OCI-LY7 (cell line): ENCODE measurements around the gene GRAP2. TPM values are rescaled to one million over a fixed set of nuclear protein-coding genes. Genes with fewer than 3 reads are reported as not detected.
"Not testable (repeated sequence)": the region's sequence is repeated elsewhere in the genome, so short reads cannot be mapped to it uniquely, and the experiment has no call there.

Experiments
- BruUV-seq: library from RNA; stranded (reverse); fragments of 400-500 nt; replicated peaks from 2 replicates; lab custom pipeline; 2021; lab: Mats Ljungman, UMichigan
- CTCF ChIA-PET: fragments of 300-600 bp; sonication (Branson Sonifier 250); formaldehyde crosslinking; loops from one replicate; lab custom pipeline; 2022; ENCODE audit warnings: antibody characterized with exemption; ENCODE audit not compliant: unreplicated experiment; lab: Charles Lee
- POLR2A ChIA-PET: fragments of 300-600 bp; sonication (Branson Sonifier 250); formaldehyde crosslinking; loops from one replicate; lab custom pipeline; 2022; ENCODE audit warnings: antibody characterized with exemption; lab: Charles Lee
- DNase-seq: peaks from one replicate; pipeline ENCODE4 v3.0.0-alpha.2; 2015; ENCODE audit warnings: low spot score
- H2AFZ ChIP-seq: fragments of 200-600 bp; sonication (generic), shearing (Covaris generic); 2 replicates; pipeline ENCODE4 v1.6.1; 2014; ENCODE audit warnings: mild to moderate bottlenecking, antibody characterized with exemption, low read length, moderate library complexity
- H3K27ac ChIP-seq: fragments of 200-600 bp; sonication (generic); 2 replicates; pipeline ENCODE4 v1.5.1; 2014; ENCODE audit warnings: mixed run types, low read depth, mild to moderate bottlenecking, moderate library complexity, low read length, inconsistent platforms; ENCODE audit not compliant: poor library complexity, severe bottlenecking
- H3K36me3 ChIP-seq: fragments of 200-600 bp; sonication (generic); 2 replicates; pipeline ENCODE4 v1.6.1; 2014; ENCODE audit warnings: mild to moderate bottlenecking, antibody characterized with exemption, low read length, moderate library complexity, mixed read lengths; ENCODE audit not compliant: insufficient read depth
- H3K4me1 ChIP-seq: fragments of 200-600 bp; sonication (generic); 2 replicates; pipeline ENCODE4 v1.5.1; 2014; ENCODE audit warnings: mild to moderate bottlenecking, low read length; ENCODE audit not compliant: insufficient read depth, poor library complexity, severe bottlenecking
- H3K4me2 ChIP-seq: fragments of 200-600 bp; sonication (generic); 2 replicates; pipeline ENCODE4 v1.6.1; 2014; ENCODE audit warnings: mild to moderate bottlenecking, low read length
- H3K4me3 ChIP-seq: fragments of 200-600 bp; sonication (generic); 2 replicates; pipeline ENCODE4 v1.5.1; 2014; ENCODE audit warnings: mild to moderate bottlenecking, low read depth, low read length; ENCODE audit not compliant: poor library complexity, severe bottlenecking
- H3K79me2 ChIP-seq: fragments of 200-600 bp; sonication (generic); 2 replicates; pipeline ENCODE4 v1.6.1; 2016; ENCODE audit warnings: low read depth, mild to moderate bottlenecking, low read length, moderate library complexity, mixed read lengths; ENCODE audit not compliant: insufficient read depth
- H3K9me2 ChIP-seq: fragments of 200-600 bp; sonication (generic); 2 replicates; pipeline ENCODE4 v1.6.1; 2016; ENCODE audit warnings: mild to moderate bottlenecking, low read length, mixed read lengths; ENCODE audit not compliant: insufficient read depth
- H3K9me3 ChIP-seq: fragments of 200-600 bp; sonication (generic); 2 replicates; pipeline ENCODE4 v1.6.1; 2014; ENCODE audit warnings: mild to moderate bottlenecking, mixed run types, low read length, mixed read lengths
- H4K20me1 ChIP-seq: fragments of 200-600 bp; sonication (generic); 2 replicates; pipeline ENCODE4 v1.6.1; 2014; ENCODE audit warnings: mild to moderate bottlenecking, antibody characterized with exemption, low read length, moderate library complexity, mixed read lengths; ENCODE audit not compliant: insufficient read depth
- EZH2phosphoT487 ChIP-seq: fragments of 200-600 bp; sonication (generic); IDR thresholded peaks from 2 replicates; pipeline ENCODE4 v1.6.1; 2018; ENCODE audit warnings: low read depth, borderline replicate concordance, mild to moderate bottlenecking, mixed run types, antibody characterized with exemption, low read length, moderate library complexity, mixed read lengths
- intact Hi-C: fragments of 100-400 bp; cut with micrococcal nuclease; formaldehyde crosslinking; loops from one replicate; pipeline ENCODE4 v1.10.0; 2022; ENCODE audit not compliant: unreplicated experiment
- total RNA-seq, 2 experiments: library from RNA; depleted of rRNA in 1 of 2; stranded (reverse); fragments of >200 nt in 1 of 2; shearing (Covaris generic) in 1 of 2; gene quantifications; 2 replicates each; pipeline ENCODE4 v1.2.3, GENCODE V29; 2014 to 2022
- TF ChIP-seq, protein P1 (sequence below): fragments of 200-600 bp; sonication (generic); conservative IDR thresholded peaks from 2 replicates; pipeline ENCODE4 v1.5.1; 2014; ENCODE audit warnings: mild to moderate bottlenecking, antibody characterized with exemption, low read length, moderate library complexity, mixed read lengths

GRAP2 gene
- total RNA-seq, 2 experiments from 2014 or later, result not detected

DNA sequence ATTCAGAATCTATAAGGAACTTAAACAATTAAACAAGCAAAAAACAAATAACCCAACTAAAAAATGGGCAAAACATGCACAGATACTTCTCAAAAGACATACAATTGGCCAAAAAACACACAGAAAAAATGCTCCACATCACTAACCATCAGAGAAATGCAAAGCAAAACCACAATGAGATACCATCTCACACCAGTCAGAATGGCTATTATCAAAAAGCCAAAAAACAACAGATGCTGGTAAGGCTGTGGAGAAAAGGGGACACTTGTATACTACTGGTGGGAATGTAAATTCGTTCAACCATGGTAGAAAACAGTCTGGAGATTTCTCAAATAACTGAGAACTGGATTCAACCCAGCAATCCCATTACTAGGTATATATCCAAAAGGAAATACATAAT lies 32.1 kb upstream of the GRAP2 start:
- Histone ChIP-seq H3K79me2 (no peaks in the 10 kb centered on the region), H3K4me2 (no peak overlapping the region), H3K27ac (no peak overlapping the region), H3K36me3 (no peaks in the 10 kb centered on the region), H3K4me1 (no peaks in the 10 kb centered on the region), H4K20me1 (no peaks in the 10 kb centered on the region), H3K4me3 (no peak overlapping the region), H3K9me2 (no peaks in the 10 kb centered on the region), H2AFZ (no peak overlapping the region), H3K9me3 (no peaks in the 10 kb centered on the region)
- intact Hi-C loops, result no loop called here
- ChIA-PET POLR2A (no interaction called here), CTCF (no interaction called here)
- no TSS peak for BruUV-seq
- TF ChIP-seq, protein P1, sequence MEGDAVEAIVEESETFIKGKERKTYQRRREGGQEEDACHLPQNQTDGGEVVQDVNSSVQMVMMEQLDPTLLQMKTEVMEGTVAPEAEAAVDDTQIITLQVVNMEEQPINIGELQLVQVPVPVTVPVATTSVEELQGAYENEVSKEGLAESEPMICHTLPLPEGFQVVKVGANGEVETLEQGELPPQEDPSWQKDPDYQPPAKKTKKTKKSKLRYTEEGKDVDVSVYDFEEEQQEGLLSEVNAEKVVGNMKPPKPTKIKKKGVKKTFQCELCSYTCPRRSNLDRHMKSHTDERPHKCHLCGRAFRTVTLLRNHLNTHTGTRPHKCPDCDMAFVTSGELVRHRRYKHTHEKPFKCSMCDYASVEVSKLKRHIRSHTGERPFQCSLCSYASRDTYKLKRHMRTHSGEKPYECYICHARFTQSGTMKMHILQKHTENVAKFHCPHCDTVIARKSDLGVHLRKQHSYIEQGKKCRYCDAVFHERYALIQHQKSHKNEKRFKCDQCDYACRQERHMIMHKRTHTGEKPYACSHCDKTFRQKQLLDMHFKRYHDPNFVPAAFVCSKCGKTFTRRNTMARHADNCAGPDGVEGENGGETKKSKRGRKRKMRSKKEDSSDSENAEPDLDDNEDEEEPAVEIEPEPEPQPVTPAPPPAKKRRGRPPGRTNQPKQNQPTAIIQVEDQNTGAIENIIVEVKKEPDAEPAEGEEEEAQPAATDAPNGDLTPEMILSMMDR, result no peak
- no peak for TF ChIP-seq EZH2phosphoT487
- DNase-seq, result no peak

DNA sequence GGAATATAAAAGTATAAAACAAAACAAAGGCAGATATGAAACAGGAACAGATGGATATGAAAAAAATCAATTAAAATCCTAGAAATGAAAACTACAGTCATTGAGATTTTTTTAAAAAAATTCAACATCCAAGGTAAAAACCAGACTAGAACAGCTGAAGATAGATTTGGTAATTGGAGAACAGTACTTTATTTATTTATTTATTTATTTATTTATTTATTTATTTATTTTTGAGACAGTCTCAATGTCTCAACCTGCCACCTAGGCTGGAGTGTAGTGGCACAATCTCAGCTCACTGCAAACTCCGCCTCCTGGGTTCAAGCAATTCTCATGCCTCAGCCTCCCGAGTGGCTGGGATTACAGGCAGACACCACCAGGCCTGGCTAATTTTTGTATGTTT lies 31.1 kb upstream of the GRAP2 start:
- H3K4me3 ChIP-seq, intact Hi-C loops, H3K27ac ChIP-seq, H3K79me2 ChIP-seq, CTCF ChIA-PET, H3K9me3 ChIP-seq, POLR2A ChIA-PET, H3K36me3 ChIP-seq, BruUV-seq, H3K4me1 ChIP-seq, DNase-seq, H4K20me1 ChIP-seq, H3K4me2 ChIP-seq, H3K9me2 ChIP-seq, H2AFZ ChIP-seq: not testable (repeated sequence)

DNA sequence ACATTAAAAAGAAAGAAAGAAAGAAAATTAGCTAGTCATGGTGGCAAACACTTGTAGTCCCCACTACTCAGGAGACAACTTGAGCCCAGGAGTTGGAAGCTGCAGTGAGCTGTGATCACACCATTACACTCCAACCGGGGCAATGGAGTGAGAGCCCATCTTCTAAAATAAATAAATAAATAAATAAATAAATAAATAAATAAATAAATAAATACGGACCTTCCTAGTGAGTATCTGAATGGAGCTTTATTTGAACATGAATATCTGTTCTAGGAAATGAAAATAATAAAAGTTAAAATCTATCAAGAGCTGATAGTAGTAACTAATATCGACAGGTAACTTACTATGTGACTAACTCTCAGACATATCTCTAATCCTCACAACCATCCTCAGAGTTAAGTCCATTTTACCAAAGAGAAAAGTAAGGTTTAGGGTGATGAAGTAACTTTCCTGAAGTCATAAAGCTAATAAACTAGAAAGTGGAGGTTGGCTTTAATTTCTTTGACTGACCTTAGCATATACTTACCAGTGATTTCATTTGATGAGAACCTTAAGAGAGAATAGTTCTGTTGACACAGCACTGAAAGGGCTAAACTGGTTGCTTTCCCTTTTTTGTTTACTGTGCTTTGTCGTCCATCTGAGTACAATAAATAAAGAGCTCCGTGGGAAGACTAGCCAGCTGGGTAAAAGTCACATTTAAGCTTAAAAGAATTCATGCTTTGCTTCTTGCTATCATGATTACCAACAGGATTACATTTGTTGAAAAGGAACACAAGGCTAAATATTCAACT lies 29.7 kb upstream of the GRAP2 start:
- no peak overlapping the region for H3K4me2 ChIP-seq
- H4K20me1 ChIP-seq, result no peaks in the 10 kb centered on the region
- TF ChIP-seq, protein P1, result no peak
- no peak for TF ChIP-seq EZH2phosphoT487
- no peaks in the 10 kb centered on the region for H3K36me3 ChIP-seq
- H3K4me3 ChIP-seq, result no peak overlapping the region
- intact Hi-C loops, result no loop called here
- no peak overlapping the region for H2AFZ ChIP-seq
- H3K27ac ChIP-seq, result no peak overlapping the region
- ChIA-PET POLR2A (interaction anchor here (0.6 kb wide), 1 partner anchor 156 kb away, joined by 3 read pairs; no protein-coding TSS in a partner anchor), CTCF (no interaction called here)
- DNase-seq, result no peak
- no peaks in the 10 kb centered on the region for H3K4me1 ChIP-seq
- H3K9me2 ChIP-seq, result no peaks in the 10 kb centered on the region
- H3K9me3 ChIP-seq, result no peaks in the 10 kb centered on the region
- BruUV-seq, result no TSS peak
- H3K79me2 ChIP-seq, result no peaks in the 10 kb centered on the region
